ENCODE data around the gene NIPA2. TPM values are rescaled to one million over a fixed set of nuclear protein-coding genes. Genes with fewer than 3 reads are reported as not detected.

Gene NIPA2
- total RNA-seq, 1 donor from 2014 or later: 103 TPM

- H3K27me3 Mint-ChIP-seq (ENCODE audit: low read depth, unreplicated experiment): no peaks in the 10 kb centered on the region
- no peak for TF ChIP-seq CTCF (IDR thresholded peaks at IDR 0.05; ENCODE audit: insufficient read depth, low read depth, low read length)
- no peak for TF ChIP-seq EZH2 (IDR thresholded peaks at IDR 0.05; ENCODE audit: insufficient read depth, low read length)
- no peaks in the 10 kb centered on the region for H3K4me1 Mint-ChIP-seq (ENCODE audit: low read depth, unreplicated experiment)
- H3K36me3 Mint-ChIP-seq (ENCODE audit: low read depth, unreplicated experiment): peaks cover 31% of the 10 kb centered on the region
- no peak overlapping the region for H3K4me3 Mint-ChIP-seq (ENCODE audit: unreplicated experiment)
- H2AFZ ChIP-seq (ENCODE audit: low read depth, low read length): no peak overlapping the region
- H3K9me3 ChIP-seq (ENCODE audit: insufficient read depth, low read depth, low read length): no peaks in the 10 kb centered on the region
- no peaks in the 10 kb centered on the region for H3K27me3 ChIP-seq (ENCODE audit: insufficient read depth, low read length)
- peaks cover 1% of the 10 kb centered on the region for H3K9me3 Mint-ChIP-seq (ENCODE audit: unreplicated experiment)
- H3K27ac Mint-ChIP-seq (ENCODE audit: unreplicated experiment): no peak overlapping the region
- no peak for DNase-seq (ENCODE audit: low read depth)
- H3K4me2 ChIP-seq (ENCODE audit: low read length): no peak overlapping the region
- no peak overlapping the region for H3K4me3 ChIP-seq (ENCODE audit: insufficient read depth, low read depth, low read length)
- peaks cover 17% of the 10 kb centered on the region for H3K36me3 ChIP-seq (ENCODE audit: insufficient read depth, low read length)
- no peaks in the 10 kb centered on the region for H3K4me1 ChIP-seq (ENCODE audit: insufficient read depth, low read length)
- FAIRE-seq: no peak
- H3K27ac ChIP-seq (ENCODE audit: low read depth, low read length): no peak overlapping the region
- H3K79me2 ChIP-seq (ENCODE audit: insufficient read depth, low read length): no peaks in the 10 kb centered on the region
- H3K9ac ChIP-seq (ENCODE audit: low read length): no peak overlapping the region
- H4K20me1 ChIP-seq (ENCODE audit: insufficient read depth, low read length): peaks cover 7% of the 10 kb centered on the region
These were observed 64.1 kb downstream of the NIPA2 start for GRCh38 chr15:22902578-22902977.

GRCh38 chr15:22902981-22903380 lies 64.5 kb downstream of the NIPA2 start:
- Histone ChIP-seq H3K4me1 (ENCODE audit: insufficient read depth, low read length) (no peaks in the 10 kb centered on the region), H3K9me3 (ENCODE audit: insufficient read depth, low read depth, low read length) (no peaks in the 10 kb centered on the region), H3K4me3 (ENCODE audit: insufficient read depth, low read depth, low read length) (no peak overlapping the region), H3K27me3 (ENCODE audit: insufficient read depth, low read length) (no peaks in the 10 kb centered on the region), H3K79me2 (ENCODE audit: insufficient read depth, low read length) (no peaks in the 10 kb centered on the region), H3K27ac (ENCODE audit: low read depth, low read length) (no peak overlapping the region), H3K9ac (ENCODE audit: low read length) (no peak overlapping the region), H3K4me2 (ENCODE audit: low read length) (no peak overlapping the region), H2AFZ (ENCODE audit: low read depth, low read length) (no peak overlapping the region), H4K20me1 (ENCODE audit: insufficient read depth, low read length) (peaks cover 7% of the 10 kb centered on the region), H3K36me3 (ENCODE audit: insufficient read depth, low read length) (peaks cover 17% of the 10 kb centered on the region)
- no peak for DNase-seq (ENCODE audit: low read depth)
- Mint-ChIP-seq H3K4me3 (ENCODE audit: unreplicated experiment) (no peak overlapping the region), H3K27ac (ENCODE audit: unreplicated experiment) (no peak overlapping the region), H3K36me3 (ENCODE audit: low read depth, unreplicated experiment) (peaks cover 32% of the 10 kb centered on the region), H3K9me3 (ENCODE audit: unreplicated experiment) (peaks cover 1% of the 10 kb centered on the region), H3K4me1 (ENCODE audit: low read depth, unreplicated experiment) (no peaks in the 10 kb centered on the region), H3K27me3 (ENCODE audit: low read depth, unreplicated experiment) (no peaks in the 10 kb centered on the region)
- FAIRE-seq: no peak
- no peak for TF ChIP-seq CTCF (IDR thresholded peaks at IDR 0.05; ENCODE audit: insufficient read depth, low read depth, low read length)
- TF ChIP-seq EZH2 (IDR thresholded peaks at IDR 0.05; ENCODE audit: insufficient read depth, low read length): no peak

GRCh38 chr15:22903427-22903826 lies 65.0 kb downstream of the NIPA2 start:
- TF ChIP-seq CTCF (IDR thresholded peaks at IDR 0.05; ENCODE audit: insufficient read depth, low read depth, low read length) (no peak), EZH2 (IDR thresholded peaks at IDR 0.05; ENCODE audit: insufficient read depth, low read length) (no peak)
- DNase-seq (ENCODE audit: low read depth): no peak
- Histone ChIP-seq H3K9me3 (ENCODE audit: insufficient read depth, low read depth, low read length) (no peaks in the 10 kb centered on the region), H4K20me1 (ENCODE audit: insufficient read depth, low read length) (peaks cover 7% of the 10 kb centered on the region), H2AFZ (ENCODE audit: low read depth, low read length) (no peak overlapping the region), H3K4me1 (ENCODE audit: insufficient read depth, low read length) (no peaks in the 10 kb centered on the region), H3K27ac (ENCODE audit: low read depth, low read length) (no peak overlapping the region), H3K36me3 (ENCODE audit: insufficient read depth, low read length) (peaks cover 17% of the 10 kb centered on the region), H3K4me2 (ENCODE audit: low read length) (no peak overlapping the region), H3K27me3 (ENCODE audit: insufficient read depth, low read length) (no peaks in the 10 kb centered on the region), H3K9ac (ENCODE audit: low read length) (no peak overlapping the region), H3K4me3 (ENCODE audit: insufficient read depth, low read depth, low read length) (no peak overlapping the region), H3K79me2 (ENCODE audit: insufficient read depth, low read length) (no peaks in the 10 kb centered on the region)
- FAIRE-seq: no peak
- no peaks in the 10 kb centered on the region for H3K4me1 Mint-ChIP-seq (ENCODE audit: low read depth, unreplicated experiment)
- H3K27ac Mint-ChIP-seq (ENCODE audit: unreplicated experiment): no peak overlapping the region
- H3K36me3 Mint-ChIP-seq (ENCODE audit: low read depth, unreplicated experiment): peaks cover 32% of the 10 kb centered on the region
- H3K9me3 Mint-ChIP-seq (ENCODE audit: unreplicated experiment): peaks cover 1% of the 10 kb centered on the region
- H3K4me3 Mint-ChIP-seq (ENCODE audit: unreplicated experiment): no peak overlapping the region
- H3K27me3 Mint-ChIP-seq (ENCODE audit: low read depth, unreplicated experiment): no peaks in the 10 kb centered on the region

Measured in astrocyte (in vitro differentiated cells and primary cell).